Measurements from ENCODE around the gene VMAC. TPM values are rescaled to one million over a fixed set of nuclear protein-coding genes. Genes with fewer than 3 reads are reported as not detected.

The VMAC gene
- total RNA-seq, 1 donor from 2014 or later: 13.3 TPM

- ATAC-seq (ENCODE audit: low read depth) (no peak), DNase-seq (no peak)
- POLR2A ChIA-PET: interaction anchor here (1.2 to 1.9 kb wide), 2 partner anchors 10 to 26 kb away, joined by 3 to 6 read pairs; partner anchors contain the start of gene RANBP3
- Mint-ChIP-seq H3K36me3 (ENCODE audit: low read depth) (peaks cover 46% of the 10 kb centered on the region), H3K9me3 (no peaks in the 10 kb centered on the region), H3K4me1 (peaks cover 90% of the 10 kb centered on the region), H3K27ac (no peak overlapping the region), H3K4me3 (no peak overlapping the region), H3K27me3 (no peaks in the 10 kb centered on the region)
- TF ChIP-seq, protein P1, sequence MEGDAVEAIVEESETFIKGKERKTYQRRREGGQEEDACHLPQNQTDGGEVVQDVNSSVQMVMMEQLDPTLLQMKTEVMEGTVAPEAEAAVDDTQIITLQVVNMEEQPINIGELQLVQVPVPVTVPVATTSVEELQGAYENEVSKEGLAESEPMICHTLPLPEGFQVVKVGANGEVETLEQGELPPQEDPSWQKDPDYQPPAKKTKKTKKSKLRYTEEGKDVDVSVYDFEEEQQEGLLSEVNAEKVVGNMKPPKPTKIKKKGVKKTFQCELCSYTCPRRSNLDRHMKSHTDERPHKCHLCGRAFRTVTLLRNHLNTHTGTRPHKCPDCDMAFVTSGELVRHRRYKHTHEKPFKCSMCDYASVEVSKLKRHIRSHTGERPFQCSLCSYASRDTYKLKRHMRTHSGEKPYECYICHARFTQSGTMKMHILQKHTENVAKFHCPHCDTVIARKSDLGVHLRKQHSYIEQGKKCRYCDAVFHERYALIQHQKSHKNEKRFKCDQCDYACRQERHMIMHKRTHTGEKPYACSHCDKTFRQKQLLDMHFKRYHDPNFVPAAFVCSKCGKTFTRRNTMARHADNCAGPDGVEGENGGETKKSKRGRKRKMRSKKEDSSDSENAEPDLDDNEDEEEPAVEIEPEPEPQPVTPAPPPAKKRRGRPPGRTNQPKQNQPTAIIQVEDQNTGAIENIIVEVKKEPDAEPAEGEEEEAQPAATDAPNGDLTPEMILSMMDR (IDR thresholded peaks at IDR 0.05): no peak
- intact Hi-C loops (cut with micrococcal nuclease): no loop called here
- CTCF ChIA-PET: interaction anchor here (1.2 to 1.9 kb wide), 4 partner anchors 14 to 148 kb away, joined by 4 to 6 read pairs (median 4); no protein-coding TSS in a partner anchor
Observed at GRCh38 chr19:5952193-5953029, 47.7 kb downstream of the VMAC start.

DNA sequence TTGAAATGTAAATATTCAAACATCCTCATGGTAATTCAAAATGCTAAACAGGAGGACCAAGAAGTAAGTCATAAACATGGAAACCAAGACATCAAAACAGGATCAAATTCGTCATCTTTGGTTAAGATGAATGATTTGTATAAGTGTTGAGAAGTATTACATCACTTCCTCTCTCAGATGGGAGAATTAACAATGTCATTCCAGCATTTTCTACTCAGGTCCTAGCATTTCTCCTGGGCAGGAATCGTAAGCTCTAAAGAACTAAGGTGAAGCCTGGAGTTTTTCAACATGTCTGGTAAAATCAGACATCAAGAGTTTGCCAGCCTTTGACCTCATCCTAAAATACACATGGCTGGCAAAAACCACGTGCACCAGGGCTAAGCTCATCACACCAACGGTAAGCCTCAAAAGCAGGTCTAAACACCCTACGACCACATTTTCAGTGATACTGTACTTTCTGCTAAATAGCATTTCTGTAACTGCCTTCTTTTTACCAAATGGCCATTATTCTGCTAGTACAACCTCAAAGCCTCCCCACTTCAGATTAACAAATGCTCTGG lies 48.4 kb downstream of the VMAC start:
- no peak overlapping the region for H3K4me3 Mint-ChIP-seq
- intact Hi-C loops (cut with micrococcal nuclease): no loop called here

DNA sequence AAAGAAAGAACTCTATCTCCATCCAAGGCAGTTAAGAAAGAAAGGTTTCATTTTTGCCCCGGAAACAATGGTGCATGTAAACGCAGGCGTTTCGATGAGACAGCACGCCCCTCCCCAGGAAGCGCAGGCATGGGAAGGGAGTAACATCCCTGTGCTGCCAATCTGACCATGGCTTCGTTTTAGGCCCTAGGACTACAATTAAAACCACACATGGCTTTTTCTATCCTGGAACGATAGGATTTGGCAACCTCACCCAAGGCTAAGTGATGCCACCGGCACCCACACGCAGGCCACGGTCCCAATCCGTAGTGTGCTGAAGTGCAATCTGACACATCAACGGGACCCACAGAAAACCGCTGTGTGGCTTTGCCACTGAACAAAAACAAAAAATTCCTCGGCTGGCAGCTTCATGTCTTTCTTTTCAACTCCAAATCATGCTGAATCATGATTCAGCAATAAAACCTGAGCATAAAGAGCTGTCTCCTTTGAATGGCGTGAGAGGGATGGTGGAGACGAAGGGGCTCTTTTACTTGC lies 49.1 kb downstream of the VMAC start:
- H3K27me3 Mint-ChIP-seq: no peaks in the 10 kb centered on the region
- POLR2A ChIA-PET: no interaction called here
- TF ChIP-seq, protein P1 (IDR thresholded peaks at IDR 0.05): no peak
- no peak for DNase-seq
- ATAC-seq (ENCODE audit: low read depth): no peak
- H3K4me1 Mint-ChIP-seq: peaks cover 87% of the 10 kb centered on the region
- CTCF ChIA-PET: interaction anchor here (1.9 kb wide), 1 partner anchor 13 kb away, joined by 4 read pairs; no protein-coding TSS in a partner anchor
- intact Hi-C loops (cut with micrococcal nuclease): no loop called here
- no peaks in the 10 kb centered on the region for H3K9me3 Mint-ChIP-seq
- H3K36me3 Mint-ChIP-seq (ENCODE audit: low read depth): peaks cover 44% of the 10 kb centered on the region
- H3K4me3 Mint-ChIP-seq: no peak overlapping the region
- H3K27ac Mint-ChIP-seq: peak overlapping the region; percentile 43

More for the DNA sequence above, 48.4 kb downstream of the VMAC start:
- no peaks in the 10 kb centered on the region for H3K27me3 Mint-ChIP-seq
- ChIA-PET CTCF (interaction anchor here (1.8 to 1.9 kb wide), 2 partner anchors 13 to 149 kb away, joined by 4 to 6 read pairs; no protein-coding TSS in a partner anchor), POLR2A (interaction anchor here (1.9 kb wide), 1 partner anchor 9 kb away, joined by 6 read pairs; no protein-coding TSS in a partner anchor)
- ATAC-seq (ENCODE audit: low read depth) (no peak), DNase-seq (no peak)
- peaks cover 46% of the 10 kb centered on the region for H3K36me3 Mint-ChIP-seq (ENCODE audit: low read depth)
- H3K4me1 Mint-ChIP-seq: peaks cover 89% of the 10 kb centered on the region
- TF ChIP-seq, protein P1 (IDR thresholded peaks at IDR 0.05): no peak
- H3K27ac Mint-ChIP-seq: peak overlapping the region; percentile 43
- no peaks in the 10 kb centered on the region for H3K9me3 Mint-ChIP-seq

DNA sequence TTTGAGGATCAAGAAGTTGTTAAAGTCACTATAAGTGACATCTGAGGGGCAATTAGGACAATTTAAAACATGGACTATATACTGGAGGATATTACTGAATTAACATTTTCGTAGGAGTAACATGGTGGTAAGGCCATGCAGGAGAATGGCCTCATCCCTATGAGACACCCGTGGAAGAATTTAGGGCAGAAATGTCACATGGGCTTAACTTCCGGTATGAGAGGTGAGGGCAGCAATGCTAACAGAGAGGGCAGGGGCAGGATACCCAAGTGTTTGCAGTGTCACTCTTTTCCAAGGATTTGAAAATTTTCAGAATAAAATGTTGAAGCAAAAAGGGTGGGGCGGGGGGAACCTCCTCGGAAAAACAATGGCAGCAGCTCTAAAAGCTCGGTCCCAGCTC lies 49.6 kb downstream of the VMAC start:
- Mint-ChIP-seq H3K36me3 (ENCODE audit: low read depth) (peaks cover 41% of the 10 kb centered on the region), H3K27me3 (no peaks in the 10 kb centered on the region), H3K27ac (peak overlapping the region; percentile 43), H3K4me1 (peaks cover 86% of the 10 kb centered on the region), H3K4me3 (no peak overlapping the region), H3K9me3 (no peaks in the 10 kb centered on the region)
- intact Hi-C loops (cut with micrococcal nuclease): no loop called here
- DNase-seq (no peak), ATAC-seq (ENCODE audit: low read depth) (no peak)
- TF ChIP-seq, protein P1 (IDR thresholded peaks at IDR 0.05): no peak
- ChIA-PET POLR2A (no interaction called here), CTCF (no interaction called here)

GRCh38 chr19:5955636-5955935 lies 50.9 kb downstream of the VMAC start:
- intact Hi-C loops (cut with micrococcal nuclease): no loop called here
- ChIA-PET POLR2A (no interaction called here), CTCF (interaction anchor here (1.3 kb wide), 1 partner anchor 12 kb away, joined by 5 read pairs; no protein-coding TSS in a partner anchor)
- ATAC-seq (ENCODE audit: low read depth) (no peak), DNase-seq (no peak)
- H3K9me3 Mint-ChIP-seq: no peaks in the 10 kb centered on the region
- H3K36me3 Mint-ChIP-seq (ENCODE audit: low read depth): peaks cover 28% of the 10 kb centered on the region
- H3K4me3 Mint-ChIP-seq: no peak overlapping the region
- peaks cover 79% of the 10 kb centered on the region for H3K4me1 Mint-ChIP-seq
- no peaks in the 10 kb centered on the region for H3K27me3 Mint-ChIP-seq
- H3K27ac Mint-ChIP-seq: no peak overlapping the region
- TF ChIP-seq, protein P1 (IDR thresholded peaks at IDR 0.05): no peak

Measured in activated B cell treated with CpG ODN at 0.5 μM for 24 hours (primary cell).